NCI-H1048 (cell line): Measurements from ENCODE around the gene BCAP29.
A peak's percentile ranks its signal among the peaks of the same experiment; 100 is the strongest.
"Not testable (repeated sequence)": the region's sequence is repeated elsewhere in the genome, so short reads cannot be mapped to it uniquely, and the experiment has no call there.

ENCODE experiments used
- DNase-seq: peaks from one replicate; lab custom pipeline; 2025; lab: John Stamatoyannopoulos, UW

BCAP29 gene, protein sequence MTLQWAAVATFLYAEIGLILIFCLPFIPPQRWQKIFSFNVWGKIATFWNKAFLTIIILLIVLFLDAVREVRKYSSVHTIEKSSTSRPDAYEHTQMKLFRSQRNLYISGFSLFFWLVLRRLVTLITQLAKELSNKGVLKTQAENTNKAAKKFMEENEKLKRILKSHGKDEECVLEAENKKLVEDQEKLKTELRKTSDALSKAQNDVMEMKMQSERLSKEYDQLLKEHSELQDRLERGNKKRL

DNA sequence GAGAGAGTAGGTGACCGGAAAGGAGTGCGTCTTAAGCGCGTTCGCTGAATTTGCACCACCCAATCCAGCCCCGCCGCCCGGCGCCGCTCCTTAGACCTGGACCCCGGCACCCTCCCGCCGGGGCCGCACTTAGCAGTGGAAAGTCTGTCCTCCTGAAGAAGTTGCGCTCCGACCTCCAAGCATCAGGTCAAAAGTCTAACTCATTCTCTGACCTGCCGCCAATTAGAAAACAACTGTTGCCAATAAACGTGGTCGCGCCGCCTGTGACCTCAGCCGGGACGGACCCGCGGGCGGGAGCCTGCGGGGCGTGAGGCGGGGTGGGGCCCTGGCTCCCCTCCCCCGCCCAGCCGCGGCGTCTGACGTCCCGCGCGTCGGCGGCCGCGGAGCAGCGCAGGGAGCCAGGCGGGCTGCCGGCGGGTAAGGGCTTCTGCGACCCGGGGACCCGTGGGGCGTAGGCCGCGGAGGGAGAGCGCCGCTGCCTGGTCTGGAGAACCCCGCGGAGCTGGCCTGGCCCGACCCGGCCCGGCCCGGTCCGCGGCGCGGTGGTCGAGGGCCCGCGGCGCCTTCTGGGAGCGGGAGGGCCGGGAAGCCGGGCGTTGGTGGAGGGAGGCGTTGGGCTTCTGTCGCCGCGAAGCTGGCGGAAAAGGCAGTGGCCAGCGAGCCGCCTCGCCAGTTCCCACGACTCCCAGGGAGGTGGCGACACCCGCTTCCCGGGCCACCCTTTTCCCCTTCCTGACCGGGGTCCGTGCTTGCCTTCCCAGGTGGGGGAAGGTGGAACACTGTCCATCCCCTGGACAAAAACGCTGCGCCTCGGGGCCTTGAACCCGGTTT is at the start of gene BCAP29:
BCAP29 (plus strand) TSS at position 362 of the 831 bp plus-strand sequence. CDS start 527 bp downstream, outside the sequence.
- peak; percentile 33 for DNase-seq

DNA sequence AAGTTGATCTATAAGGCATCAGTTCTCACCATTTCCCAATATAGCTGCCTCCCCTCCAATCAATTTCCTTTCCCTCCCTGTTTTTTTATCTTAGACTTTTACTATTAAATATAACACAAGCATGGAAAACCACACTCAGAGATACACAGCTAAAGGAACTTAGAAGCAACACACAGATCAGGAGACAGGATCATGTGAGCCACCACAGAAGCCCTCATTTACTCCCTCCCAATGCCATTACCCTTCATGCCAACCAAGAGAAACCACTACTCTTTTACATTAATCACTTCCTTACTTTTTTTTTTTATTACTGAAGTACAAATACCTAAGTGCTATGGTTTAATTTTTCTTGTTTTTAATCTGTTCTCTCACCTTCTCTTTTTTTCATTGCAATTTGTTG is 49.3 kb upstream of the BCAP29 start:
- DNase-seq: no peak

DNA sequence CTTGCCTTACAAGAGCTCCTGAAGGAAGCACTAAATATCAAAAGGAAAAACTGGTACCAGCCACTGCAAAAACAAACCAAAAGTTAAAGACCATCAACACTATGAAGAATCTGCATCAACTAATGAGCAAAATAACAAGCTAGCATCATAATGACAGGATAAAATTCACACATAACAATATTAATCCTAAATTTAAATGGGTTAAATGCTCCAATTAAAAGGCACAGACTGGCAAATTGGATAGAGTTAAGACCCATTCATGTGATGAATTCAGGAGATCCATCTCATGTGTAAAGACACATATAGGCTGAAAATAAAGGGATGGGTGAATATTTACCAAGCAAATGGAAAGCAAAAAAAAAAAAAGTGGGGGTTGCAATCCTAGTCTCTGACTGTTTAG is 45.9 kb upstream of the BCAP29 start:
- DNase-seq: no peak

DNA sequence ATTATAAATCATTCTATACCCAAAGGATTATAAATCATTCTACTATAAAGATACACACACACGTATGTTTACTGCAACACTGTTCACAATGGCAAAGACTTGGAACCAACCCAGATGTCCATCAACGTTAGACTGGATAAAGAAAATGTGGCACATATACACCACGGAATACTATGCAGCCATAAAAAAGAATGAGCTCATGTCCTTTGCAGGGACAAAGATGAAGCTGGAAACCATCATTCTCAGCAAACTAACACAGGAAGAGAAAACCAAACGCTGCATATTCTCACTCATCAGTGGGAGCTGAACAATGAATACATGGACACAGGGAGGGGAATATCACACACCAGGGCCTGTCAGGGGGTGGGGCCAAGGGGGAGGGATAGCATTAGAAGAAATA is 42.8 kb upstream of the BCAP29 start:
- not testable (repeated sequence) for DNase-seq

DNA sequence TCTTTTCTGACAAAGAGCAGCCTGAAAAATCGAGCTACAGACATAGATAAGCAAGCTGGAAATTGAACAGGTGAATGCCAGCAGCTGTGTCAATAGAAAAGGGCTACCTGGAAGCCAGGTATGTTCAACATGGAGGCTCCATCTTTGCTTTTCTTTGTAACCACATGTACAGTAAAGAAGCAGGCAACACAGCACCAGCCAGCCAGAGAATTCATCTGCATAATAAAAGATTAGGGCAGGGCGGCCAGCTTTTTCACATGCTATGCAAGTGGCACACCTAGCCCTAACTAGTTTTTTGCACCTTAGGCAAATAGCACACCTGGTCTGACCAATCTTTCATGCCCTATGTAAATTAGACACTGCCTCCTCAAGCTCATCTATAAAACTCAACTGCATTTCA is 42.0 kb upstream of the BCAP29 start:
- no peak for DNase-seq

DNA sequence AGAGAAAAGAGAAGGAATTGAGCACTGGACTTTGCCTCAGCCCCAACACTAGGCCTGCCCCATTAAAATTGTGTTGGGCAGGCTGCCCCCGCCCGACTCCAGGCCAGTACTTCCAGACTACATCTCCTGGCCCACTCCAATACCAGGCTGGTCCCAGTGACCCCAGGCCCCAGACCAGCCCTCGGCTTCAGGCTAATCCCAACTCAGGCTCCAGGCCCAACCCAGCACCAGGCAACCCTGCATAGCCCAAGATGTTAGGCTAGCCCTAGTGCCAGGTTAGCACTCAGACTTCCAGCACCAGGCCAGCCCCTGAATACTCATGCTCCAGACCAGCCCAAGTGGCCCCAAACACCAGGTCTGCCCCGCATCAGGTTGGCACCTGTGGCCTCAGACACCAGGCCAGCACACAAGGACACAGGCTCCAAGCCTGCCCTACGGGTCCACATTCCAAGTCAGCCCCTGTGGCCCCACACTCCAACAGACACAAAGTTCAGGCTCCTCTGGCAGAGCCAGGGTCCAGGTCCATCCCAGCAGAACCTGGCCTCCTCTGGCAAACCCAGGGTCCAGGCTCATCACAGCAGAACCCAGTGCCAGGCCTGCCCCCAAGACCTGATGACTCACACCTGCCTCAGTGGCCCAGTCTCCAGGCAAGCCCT is 36.6 kb upstream of the BCAP29 start:
- no peak for DNase-seq

DNA sequence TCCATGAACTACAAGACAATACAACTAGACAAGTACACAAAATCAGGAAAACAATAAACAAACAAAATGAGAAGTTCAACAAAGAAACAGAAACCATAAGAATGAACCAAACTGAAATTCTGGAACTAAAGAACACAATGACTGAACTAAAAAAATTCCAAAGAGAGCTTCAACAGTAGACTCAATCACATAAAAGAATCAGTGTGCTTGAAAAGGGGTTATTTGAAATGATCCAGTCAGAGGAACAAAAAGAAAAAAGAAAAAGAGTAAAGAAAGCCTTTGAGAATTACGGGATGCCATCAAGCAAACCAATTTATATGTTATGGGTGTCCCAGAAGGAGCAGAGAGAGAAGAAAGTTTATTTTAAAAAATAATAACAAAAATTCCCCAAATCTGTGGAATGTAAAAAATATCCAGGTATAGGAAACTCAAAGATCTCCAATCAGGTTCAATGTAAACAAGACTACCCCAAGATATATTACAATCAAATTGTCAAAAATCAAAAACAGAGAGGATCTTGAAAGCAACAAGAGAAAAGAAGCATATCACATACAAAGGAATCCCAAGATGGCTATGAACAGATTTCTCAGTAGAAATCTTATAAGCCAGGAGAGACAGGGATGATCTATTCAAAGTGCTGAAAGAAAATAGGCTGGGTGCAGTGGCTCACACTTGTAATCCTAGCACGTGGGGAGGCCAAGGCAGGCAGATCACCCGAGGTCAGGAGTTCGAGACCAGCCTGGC is 35.0 kb upstream of the BCAP29 start:
- DNase-seq: no peak

DNA sequence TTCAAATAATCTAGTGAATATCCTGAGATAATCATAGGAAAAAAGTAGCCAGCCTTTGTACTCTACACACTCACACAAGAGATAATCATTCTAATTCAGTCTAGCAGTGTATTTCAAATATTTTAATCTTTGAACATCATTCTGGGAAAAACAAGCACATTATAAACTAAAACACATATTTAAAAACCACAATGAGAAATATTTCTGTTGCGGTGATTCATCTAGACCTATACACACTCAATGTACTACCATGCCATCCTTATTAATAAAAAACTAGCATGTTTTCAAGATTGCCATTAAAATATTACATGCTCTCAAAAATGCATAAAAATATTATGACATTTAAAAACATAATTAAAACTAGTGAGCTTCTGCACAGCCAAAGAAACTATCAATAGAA is 28.1 kb upstream of the BCAP29 start:
- no peak for DNase-seq

DNA sequence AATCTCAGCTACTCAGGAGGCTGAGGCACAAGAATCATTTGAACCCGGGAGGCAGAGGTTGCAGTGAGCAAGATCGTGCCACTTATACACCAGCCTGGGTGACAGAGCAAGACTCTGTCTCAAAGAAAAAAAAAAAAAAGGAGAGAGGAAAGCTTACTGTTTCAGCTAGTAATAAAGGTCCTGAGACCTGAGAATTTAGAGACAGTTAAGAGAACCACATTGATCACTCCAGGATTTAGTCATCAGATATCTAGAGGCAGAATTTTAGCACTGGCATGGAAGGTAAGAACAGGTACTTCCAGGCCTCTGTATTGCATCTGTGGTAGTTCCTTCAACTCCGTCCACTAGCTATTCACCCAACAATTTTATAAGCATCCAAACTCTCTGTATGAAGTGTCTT is 24.2 kb upstream of the BCAP29 start:
- no peak for DNase-seq

DNA sequence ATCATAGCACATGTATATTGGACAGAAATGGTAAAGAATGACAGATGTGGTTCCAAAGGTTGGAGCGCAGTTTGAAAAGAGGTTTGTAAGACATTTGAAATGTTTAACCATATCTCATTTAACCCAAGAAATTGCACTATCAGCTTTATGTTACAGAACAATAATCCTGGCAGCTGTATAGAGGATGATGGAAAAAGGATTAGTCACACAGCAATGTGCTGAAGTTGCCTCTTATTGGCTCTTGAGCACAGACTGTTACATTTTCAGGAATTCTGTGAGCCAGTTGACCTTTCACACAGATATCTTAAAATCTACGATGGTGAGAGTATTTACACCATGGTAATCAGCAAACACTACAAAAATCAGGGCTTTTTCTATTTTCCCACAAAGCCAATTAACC is 20.2 kb upstream of the BCAP29 start:
- DNase-seq: no peak

DNA sequence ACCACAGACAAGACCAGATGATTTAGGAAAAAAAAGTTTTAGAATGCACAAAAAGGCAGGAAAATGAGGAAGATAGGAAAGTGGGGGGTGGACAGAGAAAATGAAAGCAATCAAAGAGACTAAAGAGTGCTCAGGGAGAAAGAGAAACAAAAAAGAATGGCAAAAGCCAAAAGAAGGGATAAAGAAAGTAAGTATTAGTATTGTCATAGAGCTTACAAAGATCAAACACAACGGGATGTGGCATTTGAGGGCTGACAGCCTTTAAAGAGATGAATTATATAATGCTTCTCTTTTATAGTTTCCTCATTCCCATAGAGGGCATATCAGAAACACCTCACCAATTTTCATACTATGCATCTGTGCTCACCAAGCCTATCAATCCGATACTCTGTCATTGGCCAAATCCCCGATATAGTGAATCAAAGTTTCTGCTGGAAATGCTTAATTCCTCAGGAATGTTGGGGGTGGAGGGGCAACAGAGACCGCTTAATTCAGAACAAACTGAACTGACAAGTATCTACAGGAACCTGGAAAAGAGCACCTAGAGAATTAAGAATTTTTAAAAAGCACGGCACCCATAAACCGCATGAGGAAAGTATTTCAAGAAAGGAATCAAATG is 19.0 kb upstream of the BCAP29 start:
- DNase-seq: no peak

DNA sequence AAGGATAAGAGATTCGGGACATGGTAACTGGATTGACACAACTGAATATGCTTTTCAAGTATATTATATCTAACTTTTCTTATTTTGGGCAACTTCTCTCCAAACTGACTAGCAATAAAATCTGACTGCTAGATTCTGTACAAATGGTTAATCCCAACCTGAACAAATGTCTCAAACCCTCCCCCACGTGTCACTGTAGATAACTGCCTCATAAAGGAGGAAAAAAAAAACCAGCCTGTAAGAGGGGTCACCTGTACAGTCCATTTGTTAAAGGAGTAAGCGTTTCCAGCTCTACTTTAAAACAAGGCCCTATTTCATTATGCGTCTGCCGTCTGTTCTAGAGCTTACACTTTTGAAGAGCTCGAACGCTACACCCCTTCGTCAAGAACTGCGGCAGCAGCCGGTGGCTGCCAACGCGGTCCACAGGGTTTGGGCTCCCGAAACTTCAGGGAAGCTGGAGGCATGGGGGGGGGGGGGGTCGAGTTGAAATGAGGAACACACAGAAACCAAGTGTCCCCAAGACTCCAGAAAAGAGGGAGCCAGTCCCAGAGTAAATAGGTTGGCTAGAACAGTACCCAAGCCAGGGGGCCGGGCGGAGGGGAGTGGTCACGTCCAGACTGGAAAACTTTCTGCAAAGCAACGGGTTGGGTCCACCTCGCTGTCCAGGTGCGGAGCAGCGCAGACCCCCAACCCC is 16.8 kb upstream of the BCAP29 start:
- no peak for DNase-seq

DNA sequence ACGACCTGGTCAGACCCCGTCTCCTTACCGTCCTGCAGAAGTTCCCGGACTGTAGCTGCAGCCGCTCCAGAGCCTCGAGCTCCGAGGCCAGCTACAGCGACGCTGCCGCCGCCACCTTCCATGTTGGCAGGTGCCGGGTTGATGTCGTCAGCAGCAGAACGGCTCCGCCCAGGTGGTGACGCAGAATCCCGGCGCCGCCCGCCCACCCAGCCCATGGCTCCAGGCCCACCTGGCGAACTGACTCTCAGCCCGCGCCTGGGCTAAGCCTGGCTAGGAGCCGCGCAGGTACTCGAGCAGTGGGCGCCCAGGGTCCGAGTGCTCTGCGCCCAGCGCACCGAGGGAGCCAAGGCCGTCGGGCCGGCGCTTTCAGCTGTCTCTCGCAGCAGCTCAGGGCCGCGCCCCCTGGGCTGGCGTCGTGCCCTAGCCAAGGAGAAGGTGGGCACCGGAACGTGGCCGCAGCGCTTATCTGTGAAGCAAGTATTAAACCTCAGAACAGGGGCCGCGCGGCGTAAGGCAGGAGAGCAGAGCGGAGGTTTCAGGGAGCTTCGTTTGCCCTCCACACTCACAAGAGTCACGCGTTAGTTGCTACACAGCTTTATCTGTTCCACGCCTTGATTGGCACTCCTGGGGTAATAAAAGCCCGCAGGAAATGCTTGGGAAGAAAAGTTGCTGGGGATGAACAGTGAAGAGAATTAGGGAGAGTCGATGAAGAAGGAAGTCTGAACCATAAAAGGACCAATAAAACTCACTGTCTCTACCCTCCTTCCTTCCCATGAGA is 16.1 kb upstream of the BCAP29 start, which contains the start of the genes COG5 and DUS4L:
COG5 (minus strand) TSS at position 146 of the 778 bp plus-strand sequence; CDS start at position 122, 24 bp downstream.
DUS4L (plus strand) TSS at position 197 of the 778 bp plus-strand sequence. CDS start 3,100 bp downstream, outside the sequence.
- DNase-seq: peak; percentile 53

DNA sequence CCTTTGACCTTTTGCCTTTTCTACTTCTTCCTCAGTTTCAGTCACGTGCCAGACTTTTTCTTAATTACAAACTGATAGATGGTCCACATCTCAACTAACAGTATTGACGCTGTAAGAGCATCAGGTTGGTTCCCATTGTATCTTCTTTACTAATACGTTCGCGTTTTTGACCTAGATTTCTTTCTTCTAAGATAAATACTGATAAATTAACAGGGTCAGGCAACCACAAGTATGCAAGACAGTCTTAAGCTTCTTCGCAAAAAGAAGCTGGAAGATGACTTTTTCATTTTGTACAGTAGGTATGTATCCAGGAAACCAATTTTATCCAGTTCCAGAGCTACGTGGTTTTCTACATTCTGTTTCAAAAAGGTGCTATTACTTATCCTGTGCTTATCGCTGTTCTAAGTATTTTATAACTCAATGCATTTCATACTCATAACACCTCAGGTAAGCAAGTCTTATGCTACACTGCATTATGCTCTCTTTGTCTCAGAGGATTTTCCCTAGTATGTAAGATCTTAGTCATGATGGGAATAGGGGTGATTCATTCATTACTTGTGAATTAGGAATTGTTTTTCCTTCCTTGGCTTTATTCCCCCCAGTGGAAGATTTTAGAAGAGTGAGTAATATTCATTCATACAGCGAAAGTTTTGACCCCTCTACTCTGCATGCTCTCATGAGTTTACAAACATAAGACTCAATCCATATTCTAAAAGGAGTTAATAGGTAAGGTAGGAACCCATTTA is 15.3 kb upstream of the BCAP29 start:
- DNase-seq: no peak

DNA sequence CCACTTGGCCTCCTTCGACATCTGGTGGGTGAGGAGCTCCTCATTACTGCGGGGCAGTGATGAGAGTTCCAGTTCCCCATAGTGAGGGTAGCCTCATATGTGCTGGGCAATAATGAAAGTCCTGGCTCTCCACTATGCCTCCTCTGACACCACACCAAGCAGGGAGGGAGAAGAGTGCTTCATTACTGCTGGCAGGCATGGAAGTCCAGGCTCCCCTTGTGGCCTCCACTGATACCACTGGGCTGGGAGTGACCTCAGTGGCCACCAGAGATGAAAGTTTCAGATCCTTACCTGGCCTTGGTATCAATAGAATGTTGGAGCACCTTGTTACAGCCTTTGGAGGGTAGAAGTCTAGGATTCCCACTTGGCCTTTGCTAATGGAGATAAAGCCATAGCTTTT is 9.7 kb upstream of the BCAP29 start:
- DNase-seq: no peak

DNA sequence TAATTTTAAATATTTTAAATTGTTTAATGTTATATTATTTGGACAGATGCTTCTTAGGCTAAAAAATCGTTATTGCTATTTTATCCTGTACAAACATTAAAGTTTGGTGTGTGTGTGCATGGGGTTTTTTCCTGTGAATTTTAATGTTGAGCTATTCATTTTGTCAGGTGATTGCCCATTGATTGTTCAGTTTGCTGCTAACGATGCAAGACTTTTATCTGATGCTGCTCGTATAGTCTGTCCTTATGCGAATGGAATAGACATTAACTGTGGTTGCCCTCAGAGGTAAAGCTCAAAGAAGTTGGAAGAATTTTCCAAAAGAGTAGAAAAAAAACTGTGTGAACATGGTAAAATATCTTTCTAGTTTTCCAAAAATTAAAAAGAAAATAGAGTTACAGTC is 6.5 kb upstream of the BCAP29 start:
- no peak for DNase-seq

DNA sequence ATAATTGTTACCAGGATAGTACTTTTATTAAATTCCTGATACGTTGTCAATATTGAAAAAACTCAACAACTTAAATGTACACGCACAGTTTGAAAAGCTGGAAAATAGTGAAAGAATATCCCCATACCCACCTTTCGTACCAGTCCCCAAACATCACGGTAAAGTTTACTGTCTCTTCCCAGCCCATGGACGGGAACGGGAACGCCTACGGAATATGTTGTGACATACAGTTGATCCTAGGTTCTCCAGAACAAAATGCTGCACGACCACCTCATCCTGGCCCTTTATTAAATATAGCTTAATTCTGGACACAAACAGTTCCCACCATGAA is 527 bp upstream of the BCAP29 start:
- DNase-seq: no peak

DNA sequence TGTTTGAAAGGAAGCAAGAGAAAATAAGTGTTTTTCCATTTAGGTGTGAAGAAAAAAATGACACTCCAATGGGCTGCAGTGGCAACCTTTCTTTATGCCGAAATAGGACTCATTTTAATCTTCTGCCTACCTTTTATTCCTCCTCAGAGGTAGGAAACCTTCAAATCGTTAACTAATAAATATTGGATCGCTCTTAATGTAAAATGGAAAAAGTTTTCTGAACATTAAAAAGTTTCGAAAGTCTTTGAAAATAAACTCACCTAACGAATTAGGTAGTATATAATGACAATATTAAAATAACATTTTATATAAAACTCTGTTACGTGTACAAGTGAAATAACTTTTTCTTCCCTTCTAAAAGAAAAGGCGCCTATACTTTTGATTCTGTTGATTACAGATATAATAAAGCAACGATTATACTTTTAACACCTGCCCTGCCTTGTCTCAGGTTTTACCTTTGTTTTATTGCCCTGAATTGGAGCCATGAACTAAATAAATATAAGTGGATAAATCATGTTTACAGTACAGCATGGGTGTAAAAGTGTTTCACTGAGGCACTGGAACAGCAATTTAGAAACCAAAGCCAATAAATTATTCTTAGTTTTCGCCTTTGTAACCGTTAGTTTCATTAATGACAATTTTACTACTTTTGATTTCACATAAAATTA is 804 bp downstream of the BCAP29 start:
- DNase-seq: no peak

DNA sequence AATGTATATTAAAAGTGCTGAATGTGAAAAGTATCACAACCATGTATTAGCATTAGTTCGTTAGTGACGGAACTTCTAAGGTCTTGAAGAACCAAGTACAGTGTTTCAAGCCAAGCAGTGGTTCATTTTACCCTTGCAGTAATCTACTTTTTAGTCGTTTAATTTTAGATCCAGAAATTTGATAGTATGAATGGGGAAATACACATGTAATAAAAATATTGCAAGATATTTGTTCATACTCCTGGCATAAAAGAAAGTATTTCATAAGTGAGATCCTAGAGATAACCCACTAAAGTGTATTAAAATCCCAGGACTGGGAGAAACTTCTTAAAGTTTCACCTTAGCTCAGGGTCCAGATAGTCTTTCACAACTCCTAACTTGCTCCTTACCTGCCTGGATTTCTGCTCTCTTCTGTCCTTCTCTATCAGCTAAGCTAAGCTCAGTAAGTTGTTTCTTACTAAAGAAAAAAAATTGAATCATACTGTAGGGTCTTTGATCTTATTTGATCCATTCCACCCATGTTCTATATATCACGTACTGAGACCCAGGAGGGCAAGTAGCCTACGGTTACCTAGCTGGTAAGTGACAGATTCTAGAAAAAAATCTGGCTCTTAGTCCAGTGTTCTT is 1.5 kb downstream of the BCAP29 start:
- DNase-seq: no peak
